ENCODE results near the gene STMP1. TPM values are rescaled to one million over a fixed set of nuclear protein-coding genes. Genes with fewer than 3 reads are reported as not detected.

The STMP1 gene
- total RNA-seq, 1 donor from 2014 or later = 34.7 TPM

DNA sequence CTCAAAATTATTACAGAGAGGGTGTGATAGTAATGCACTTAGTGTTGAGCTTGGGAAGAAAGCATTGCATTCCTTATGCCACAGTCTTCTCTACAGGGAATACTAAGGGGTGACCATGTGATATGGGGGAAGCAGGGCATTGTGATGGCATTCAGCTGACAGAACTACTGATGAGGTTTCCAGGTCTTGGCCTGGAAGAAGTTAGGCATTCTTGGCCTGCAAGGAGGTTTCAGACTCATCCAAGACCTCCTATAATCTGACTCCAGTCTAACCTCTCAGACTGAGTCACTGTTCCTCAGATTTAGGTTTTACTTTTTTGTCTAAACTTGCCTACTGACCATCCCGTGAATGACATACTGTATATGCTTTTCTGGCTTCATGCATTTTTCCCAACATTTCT lies 7.9 kb downstream of the STMP1 start:
- peaks cover 53% of the 10 kb centered on the region for H3K4me1 Mint-ChIP-seq (ENCODE audit: low read depth)
- H3K27ac Mint-ChIP-seq (ENCODE audit: unreplicated experiment) = peak overlapping the region; percentile 62
- H3K27me3 Mint-ChIP-seq (ENCODE audit: low read depth) = no peaks in the 10 kb centered on the region
- H3K36me3 Mint-ChIP-seq (ENCODE audit: low read depth) = peaks cover 6% of the 10 kb centered on the region
- H3K4me3 Mint-ChIP-seq (ENCODE audit: unreplicated experiment) = no peak overlapping the region
- no peaks in the 10 kb centered on the region for H3K9me3 Mint-ChIP-seq (ENCODE audit: low read depth)
- TF ChIP-seq, protein P1, sequence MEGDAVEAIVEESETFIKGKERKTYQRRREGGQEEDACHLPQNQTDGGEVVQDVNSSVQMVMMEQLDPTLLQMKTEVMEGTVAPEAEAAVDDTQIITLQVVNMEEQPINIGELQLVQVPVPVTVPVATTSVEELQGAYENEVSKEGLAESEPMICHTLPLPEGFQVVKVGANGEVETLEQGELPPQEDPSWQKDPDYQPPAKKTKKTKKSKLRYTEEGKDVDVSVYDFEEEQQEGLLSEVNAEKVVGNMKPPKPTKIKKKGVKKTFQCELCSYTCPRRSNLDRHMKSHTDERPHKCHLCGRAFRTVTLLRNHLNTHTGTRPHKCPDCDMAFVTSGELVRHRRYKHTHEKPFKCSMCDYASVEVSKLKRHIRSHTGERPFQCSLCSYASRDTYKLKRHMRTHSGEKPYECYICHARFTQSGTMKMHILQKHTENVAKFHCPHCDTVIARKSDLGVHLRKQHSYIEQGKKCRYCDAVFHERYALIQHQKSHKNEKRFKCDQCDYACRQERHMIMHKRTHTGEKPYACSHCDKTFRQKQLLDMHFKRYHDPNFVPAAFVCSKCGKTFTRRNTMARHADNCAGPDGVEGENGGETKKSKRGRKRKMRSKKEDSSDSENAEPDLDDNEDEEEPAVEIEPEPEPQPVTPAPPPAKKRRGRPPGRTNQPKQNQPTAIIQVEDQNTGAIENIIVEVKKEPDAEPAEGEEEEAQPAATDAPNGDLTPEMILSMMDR (IDR thresholded peaks at IDR 0.05) = no peak
- no peak for DNase-seq (ENCODE audit: low spot score)

DNA sequence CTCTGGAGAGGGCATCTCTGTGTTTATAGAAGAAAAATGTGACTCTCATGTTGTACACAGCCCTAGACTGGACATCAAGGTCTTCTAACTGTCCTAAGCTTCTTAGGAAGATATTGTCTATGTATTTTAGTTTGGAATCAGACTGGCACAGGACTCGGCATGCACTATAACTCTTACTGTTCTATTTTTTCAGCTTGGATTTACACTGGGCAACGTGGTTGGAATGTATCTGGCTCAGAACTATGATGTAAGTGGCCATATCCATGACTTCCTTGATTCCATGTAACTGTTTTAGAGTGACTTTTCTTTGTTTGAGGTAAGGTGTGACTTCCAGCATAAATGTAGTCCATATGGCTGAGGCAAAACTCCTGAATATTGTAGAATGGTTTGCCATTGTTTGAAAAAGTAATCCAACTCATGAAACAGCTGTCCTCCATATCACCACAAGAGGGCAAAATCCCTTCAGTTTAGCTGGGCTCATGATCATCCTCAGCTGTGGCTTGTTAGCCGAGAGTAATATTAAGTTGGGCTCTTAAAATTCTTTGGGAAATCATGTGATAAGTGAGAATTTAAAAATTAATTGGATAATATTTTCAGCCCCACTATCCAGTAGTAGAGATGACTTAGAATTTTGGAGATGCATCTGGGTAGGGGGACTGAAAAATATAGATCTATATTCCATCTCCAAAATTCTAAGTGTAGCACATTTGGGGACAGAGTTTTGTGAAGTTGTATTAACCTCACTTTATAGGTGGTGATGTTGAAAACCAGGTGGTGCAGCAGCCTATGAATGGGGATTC lies 10.4 kb downstream of the STMP1 start:
- no peak overlapping the region for H3K27ac Mint-ChIP-seq (ENCODE audit: unreplicated experiment)
- H3K36me3 Mint-ChIP-seq (ENCODE audit: low read depth) = peaks cover 8% of the 10 kb centered on the region
- H3K9me3 Mint-ChIP-seq (ENCODE audit: low read depth) = no peaks in the 10 kb centered on the region
- DNase-seq (ENCODE audit: low spot score) = no peak
- no peak overlapping the region for H3K4me3 Mint-ChIP-seq (ENCODE audit: unreplicated experiment)
- no peaks in the 10 kb centered on the region for H3K27me3 Mint-ChIP-seq (ENCODE audit: low read depth)
- TF ChIP-seq, protein P1 (IDR thresholded peaks at IDR 0.05) = peak; percentile 95
- peaks cover 43% of the 10 kb centered on the region for H3K4me1 Mint-ChIP-seq (ENCODE audit: low read depth)

DNA sequence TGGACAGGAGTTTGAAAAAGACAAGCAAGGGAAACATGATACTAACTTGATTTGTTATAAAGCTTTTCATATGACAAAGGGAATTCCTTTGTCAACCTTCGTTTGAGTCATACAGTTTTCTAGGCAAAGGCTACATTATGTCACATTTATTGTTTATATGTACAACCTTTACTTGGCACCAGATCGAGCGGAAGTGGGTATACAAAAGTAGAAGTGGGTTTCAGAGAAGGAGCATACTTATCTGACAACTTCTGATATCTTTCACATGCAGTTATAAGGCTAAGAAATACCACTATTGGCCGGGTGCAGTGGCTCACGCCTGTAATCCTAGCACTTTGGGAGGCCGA lies 11.0 kb downstream of the STMP1 start:
- Mint-ChIP-seq H3K4me1 (ENCODE audit: low read depth) (peaks cover 45% of the 10 kb centered on the region), H3K9me3 (ENCODE audit: low read depth) (no peaks in the 10 kb centered on the region), H3K36me3 (ENCODE audit: low read depth) (peaks cover 10% of the 10 kb centered on the region), H3K27ac (ENCODE audit: unreplicated experiment) (no peak overlapping the region), H3K4me3 (ENCODE audit: unreplicated experiment) (no peak overlapping the region), H3K27me3 (ENCODE audit: low read depth) (no peaks in the 10 kb centered on the region)
- no peak for DNase-seq (ENCODE audit: low spot score)
- TF ChIP-seq, protein P1 (IDR thresholded peaks at IDR 0.05) = no peak

DNA sequence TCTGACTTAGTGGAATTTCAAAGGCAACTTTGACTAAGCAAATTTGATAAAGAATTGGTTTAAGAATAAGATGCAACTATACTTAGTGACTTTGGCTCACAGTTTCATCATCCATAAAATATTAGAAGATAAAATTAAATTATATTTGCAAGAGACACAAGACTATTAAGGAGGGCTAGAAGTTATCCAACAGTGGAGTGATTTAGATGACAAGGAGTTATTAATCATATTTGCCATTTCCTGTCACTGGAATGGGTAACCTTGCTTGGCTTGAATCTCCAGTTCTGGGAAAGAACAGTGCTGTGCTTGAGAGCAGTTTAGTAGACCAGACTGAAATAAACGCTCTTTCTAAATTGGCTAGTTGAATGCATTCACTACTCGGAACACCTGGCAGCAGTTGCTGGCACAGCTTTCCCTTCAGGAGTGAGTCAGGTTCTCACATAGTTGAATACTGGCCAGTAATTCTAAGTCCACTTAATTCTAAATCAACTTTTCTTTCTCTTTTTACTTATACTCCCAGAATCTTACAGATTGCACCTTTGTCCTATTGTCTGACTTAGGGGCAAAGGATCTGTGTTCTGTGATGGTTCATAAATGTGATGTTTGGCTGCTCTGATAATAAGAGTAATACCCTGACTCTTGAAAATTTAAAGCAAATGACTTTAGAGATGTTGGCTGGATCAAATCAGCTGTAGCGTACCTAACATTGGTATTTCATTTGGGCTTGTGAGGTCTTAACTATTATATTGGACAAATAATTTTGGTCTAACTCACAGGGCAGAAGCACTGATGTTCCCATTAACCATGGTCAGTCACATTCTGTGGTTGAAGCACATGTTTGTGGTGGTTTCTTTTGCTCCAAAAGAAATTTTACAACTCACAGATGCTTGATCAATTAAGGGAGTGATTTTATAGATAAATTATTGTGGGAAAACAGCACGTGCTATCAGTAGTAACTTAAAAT lies 16.6 kb downstream of the STMP1 start:
- DNase-seq (ENCODE audit: low spot score) = no peak
- Mint-ChIP-seq H3K27me3 (ENCODE audit: low read depth) (no peaks in the 10 kb centered on the region), H3K36me3 (ENCODE audit: low read depth) (peaks cover 10% of the 10 kb centered on the region), H3K4me1 (ENCODE audit: low read depth) (peaks cover 36% of the 10 kb centered on the region), H3K4me3 (ENCODE audit: unreplicated experiment) (no peak overlapping the region), H3K27ac (ENCODE audit: unreplicated experiment) (no peak overlapping the region), H3K9me3 (ENCODE audit: low read depth) (no peaks in the 10 kb centered on the region)
- TF ChIP-seq, protein P1 (IDR thresholded peaks at IDR 0.05) = no peak

DNA sequence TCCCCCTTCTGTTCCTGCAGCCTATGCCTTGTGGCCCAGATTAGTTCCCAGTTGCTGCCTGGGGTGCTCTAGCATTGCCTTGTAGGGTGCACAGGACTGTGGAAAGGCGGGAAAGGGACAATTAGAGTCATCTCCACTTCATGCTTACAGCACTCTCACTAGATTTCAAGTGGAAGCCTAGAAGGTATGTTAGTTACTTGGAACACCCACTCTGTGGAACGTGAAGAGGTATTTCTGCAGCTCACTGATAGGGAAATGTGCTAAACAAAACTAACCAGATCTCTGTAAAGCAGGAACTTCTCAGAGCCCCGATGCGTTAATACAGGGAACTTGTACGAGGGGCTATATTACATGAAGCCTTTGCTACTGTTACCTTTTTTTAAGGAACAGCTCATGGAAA lies 19.4 kb downstream of the STMP1 start:
- TF ChIP-seq, protein P1 (IDR thresholded peaks at IDR 0.05) = no peak
- H3K9me3 Mint-ChIP-seq (ENCODE audit: low read depth) = no peaks in the 10 kb centered on the region
- peaks cover 5% of the 10 kb centered on the region for H3K36me3 Mint-ChIP-seq (ENCODE audit: low read depth)
- H3K27me3 Mint-ChIP-seq (ENCODE audit: low read depth) = no peaks in the 10 kb centered on the region
- peaks cover 55% of the 10 kb centered on the region for H3K4me1 Mint-ChIP-seq (ENCODE audit: low read depth)
- no peak for DNase-seq (ENCODE audit: low spot score)
- H3K27ac Mint-ChIP-seq (ENCODE audit: unreplicated experiment) = no peak overlapping the region
- H3K4me3 Mint-ChIP-seq (ENCODE audit: unreplicated experiment) = no peak overlapping the region
